H1 (cell line): ENCODE results near the gene NLRP6. TPM values are rescaled to one million over a fixed set of nuclear protein-coding genes. Genes with fewer than 3 reads are reported as not detected.

ENCODE experiments used
- CTCF ChIA-PET: fragments of 300-600 bp; sonication (Branson Sonifier 250); formaldehyde crosslinking; loops from one replicate; lab custom pipeline; 2021; ENCODE audit not compliant: partially characterized antibody; lab: Charles Lee
- POLR2A ChIA-PET: fragments of 300-600 bp; sonication (Branson Sonifier 250); formaldehyde crosslinking; loops from one replicate; lab custom pipeline; 2021; ENCODE audit warnings: inconsistent platforms; ENCODE audit not compliant: partially characterized antibody; lab: Charles Lee
- DNase-seq, 2 experiments: peaks; one replicate each; pipeline versions ENCODE4 v3.0.0 to v3.0.0-alpha.2; 2010 to 2022; ENCODE audit warnings: low spot score in 2 of 2, low read depth in 1 of 2, mixed read lengths in 1 of 2
- FAIRE-seq: peaks from 2 replicates; lab custom pipeline; 2011; peaks lifted over from hg19 to GRCh38; lab: Jason Lieb, UNC
- H2AFZ ChIP-seq: 2 replicates; pipeline ENCODE4 v1.8.1; 2012; ENCODE audit warnings: low read length, inconsistent platforms
- H2AK5ac ChIP-seq: 2 replicates; pipeline ENCODE4 v1.6.1; 2013; ENCODE audit warnings: low read depth, low read length
- H2BK120ac ChIP-seq: replicated peaks from 2 replicates; pipeline ENCODE3; 2013; ENCODE audit warnings: low read depth, low read length, inconsistent platforms
- H2BK12ac ChIP-seq: 2 replicates; pipeline ENCODE4 v1.6.1; 2013; ENCODE audit warnings: low read depth, low read length
- H2BK15ac ChIP-seq: 2 replicates; pipeline ENCODE4 v1.6.1; 2013; ENCODE audit warnings: low read length
- H2BK20ac ChIP-seq: 2 replicates; pipeline ENCODE4 v1.6.1; 2013; ENCODE audit warnings: low read length
- H2BK5ac ChIP-seq: 2 replicates; pipeline ENCODE4 v1.6.1; 2013; ENCODE audit warnings: low read depth, low read length
- H3K14ac ChIP-seq: 2 replicates; pipeline ENCODE4 v1.6.1; 2013; ENCODE audit warnings: inconsistent platforms; ENCODE audit not compliant: insufficient read length
- H3K18ac ChIP-seq: 2 replicates; pipeline ENCODE4 v1.6.1; 2013; ENCODE audit warnings: low read length; ENCODE audit errors: extremely low read depth
- H3K23ac ChIP-seq: 2 replicates; pipeline ENCODE4 v1.6.1; 2013; ENCODE audit warnings: inconsistent platforms; ENCODE audit not compliant: insufficient read length
- H3K23me2 ChIP-seq: 2 replicates; pipeline ENCODE4 v1.6.1; 2013; ENCODE audit warnings: low read depth, low read length
- H3K27ac ChIP-seq: 2 replicates; pipeline ENCODE4 v1.6.1; 2011; ENCODE audit warnings: low read depth, low read length, inconsistent platforms
- H3K27me3 ChIP-seq, 4 experiments: replicated peaks in 1 of 4; 1 replicate in 1 of 4; 2 replicates in 3 of 4; pipeline versions ENCODE4 v1.6.1 to v1.8.1; 2011 to 2013; ENCODE audit warnings: low read length in 3 of 4, mild to moderate bottlenecking in 3 of 4, inconsistent platforms in 2 of 4, mixed read lengths in 2 of 4, moderate library complexity in 1 of 4; ENCODE audit not compliant: control insufficient read depth in 3 of 4, insufficient read depth in 3 of 4; ENCODE audit errors: extremely low read depth in 1 of 4
- H3K36me3 ChIP-seq, 4 experiments: 2 replicates each; pipeline versions ENCODE4 v1.6.1 to v1.8.1; 2011 to 2013; ENCODE audit warnings: mild to moderate bottlenecking in 4 of 4, low read length in 3 of 4, moderate library complexity in 2 of 4, control low read depth in 1 of 4, inconsistent platforms in 1 of 4; ENCODE audit not compliant: insufficient read depth in 4 of 4, control insufficient read depth in 2 of 4
- H3K4ac ChIP-seq: replicated peaks from 2 replicates; pipeline ENCODE3; 2013; ENCODE audit warnings: low read length, low read depth, mixed read lengths, inconsistent platforms; ENCODE audit not compliant: insufficient read length
- H3K4me1 ChIP-seq, 4 experiments: replicated peaks in 1 of 4; 1 replicate in 1 of 4; 2 replicates in 3 of 4; pipeline versions ENCODE4 v1.6.1 to v1.8.1; 2011 to 2013; ENCODE audit warnings: low read length in 3 of 4, inconsistent platforms in 2 of 4, mixed read lengths in 1 of 4; ENCODE audit not compliant: insufficient read depth in 4 of 4, control insufficient read depth in 3 of 4
- H3K4me2 ChIP-seq, 2 experiments: 2 replicates each; pipeline versions ENCODE4 v1.6.1 to v1.8.1; 2011 to 2013; ENCODE audit warnings: low read depth in 2 of 2, low read length in 2 of 2, control low read depth in 1 of 2, inconsistent platforms in 1 of 2, mild to moderate bottlenecking in 1 of 2; ENCODE audit not compliant: insufficient read depth in 1 of 2
- H3K4me3 ChIP-seq, 4 experiments: fragments of 200-600, 300-600 bp in 1 of 4; sonication (generic), shearing (Covaris generic), sonication (Bioruptor Twin) in 1 of 4; 2 replicates each; pipeline versions ENCODE4 v1.5.1 to v1.8.1; 2011 to 2016; ENCODE audit warnings: low read length in 4 of 4, low read depth in 3 of 4, control low read depth in 2 of 4, inconsistent platforms in 2 of 4, mild to moderate bottlenecking in 2 of 4, mixed read lengths in 1 of 4, moderate library complexity in 1 of 4; ENCODE audit not compliant: insufficient read depth in 2 of 4; ENCODE audit errors: extremely low read depth in 1 of 4
- H3K56ac ChIP-seq: replicated peaks from 2 replicates; pipeline ENCODE3; 2013; ENCODE audit warnings: low read depth, mild to moderate bottlenecking, mixed read lengths, low read length, inconsistent platforms; ENCODE audit not compliant: insufficient read length
- H3K79me1 ChIP-seq: 2 replicates; pipeline ENCODE4 v1.6.1; 2013; ENCODE audit warnings: low read depth, low read length, control low read depth
- H3K79me2 ChIP-seq, 2 experiments: 2 replicates each; pipeline versions ENCODE4 v1.6.1 to v1.8.1; 2012 to 2013; ENCODE audit warnings: low read length in 2 of 2, mild to moderate bottlenecking in 2 of 2, inconsistent platforms in 1 of 2; ENCODE audit not compliant: insufficient read depth in 2 of 2, control insufficient read depth in 1 of 2
- H3K9ac ChIP-seq, 4 experiments: replicated peaks in 1 of 4; 1 replicate in 1 of 4; 2 replicates in 3 of 4; pipeline versions ENCODE4 v1.6.1 to v1.8.1; 2011 to 2013; ENCODE audit warnings: low read depth in 3 of 4, low read length in 3 of 4, control low read depth in 2 of 4, mild to moderate bottlenecking in 2 of 4, moderate library complexity in 2 of 4, inconsistent platforms in 1 of 4; ENCODE audit errors: extremely low read depth in 1 of 4
- H3K9me3 ChIP-seq, 2 experiments: 2 replicates each; pipeline versions ENCODE4 v1.6.1 to v1.8.1; 2012 to 2013; ENCODE audit warnings: mild to moderate bottlenecking in 2 of 2, moderate library complexity in 2 of 2, control low read depth in 1 of 2, inconsistent platforms in 1 of 2, low read depth in 1 of 2, low read length in 1 of 2, mixed read lengths in 1 of 2; ENCODE audit not compliant: insufficient read depth in 2 of 2
- H4K20me1 ChIP-seq, 2 experiments: replicated peaks in 1 of 2; 2 replicates each; pipeline versions ENCODE3 to v1.8.1; 2011 to 2013; ENCODE audit warnings: inconsistent platforms in 2 of 2, low read length in 2 of 2, mild to moderate bottlenecking in 1 of 2; ENCODE audit not compliant: insufficient read depth in 2 of 2, control insufficient read depth in 1 of 2
- H4K5ac ChIP-seq: 2 replicates; pipeline ENCODE4 v1.6.1; 2013; ENCODE audit warnings: low read length, low read depth, mixed read lengths, inconsistent platforms; ENCODE audit not compliant: insufficient read length
- H4K8ac ChIP-seq: 2 replicates; pipeline ENCODE4 v1.8.0; 2013; ENCODE audit warnings: mild to moderate bottlenecking, moderate library complexity, low read length, inconsistent platforms; ENCODE audit not compliant: insufficient read depth; ENCODE audit errors: extremely low read depth
- H4K91ac ChIP-seq: replicated peaks from 2 replicates; pipeline ENCODE3; 2013; ENCODE audit warnings: low read length, mixed read lengths, inconsistent platforms; ENCODE audit not compliant: insufficient read length
- CBX8 ChIP-seq: fragments of 300-800, 300-1000 bp; sonication (generic); IDR thresholded peaks from 2 replicates; pipeline ENCODE4 v1.7.1; 2016; ENCODE audit warnings: low read depth, low read length, borderline replicate concordance
- EZH2 ChIP-seq: fragments of 200-600 bp; sonication (generic); IDR thresholded peaks from 2 replicates; pipeline ENCODE4 v1.7.1; 2012; ENCODE audit warnings: low read depth, mild to moderate bottlenecking, moderate library complexity, low read length, inconsistent platforms; ENCODE audit not compliant: severe bottlenecking
- JUN ChIP-seq: IDR thresholded peaks from 2 replicates; pipeline ENCODE4 v1.6.1; 2011; ENCODE audit warnings: low read depth, mild to moderate bottlenecking, improper control_type of control experiment, low read length
- RNF2 ChIP-seq: fragments of 200-900, 300-1000 bp; sonication (generic); IDR thresholded peaks from 2 replicates; pipeline ENCODE4 v1.7.1; 2016; ENCODE audit warnings: borderline replicate concordance, low read depth, mild to moderate bottlenecking, antibody characterized with exemption, low read length; ENCODE audit not compliant: poor library complexity, severe bottlenecking; ENCODE audit errors: missing control alignments
- SP4 ChIP-seq: IDR thresholded peaks from 2 replicates; pipeline ENCODE4 v1.6.1; 2012; ENCODE audit warnings: low read length, inconsistent platforms
- SRF ChIP-seq: IDR thresholded peaks from 2 replicates; pipeline ENCODE4 v1.6.1; 2011; ENCODE audit warnings: mild to moderate bottlenecking, low read depth, low read length, moderate library complexity
- SUZ12 ChIP-seq: fragments of 200-600 bp; sonication (generic); IDR thresholded peaks from 2 replicates; pipeline ENCODE4 v1.6.1; 2012; ENCODE audit warnings: mild to moderate bottlenecking, inconsistent platforms, low read length, moderate library complexity, mixed read lengths
- TBP ChIP-seq: IDR thresholded peaks from 2 replicates; pipeline ENCODE4 v1.6.1; 2011; ENCODE audit warnings: low read depth, low read length, improper control_type of control experiment
- TCF12 ChIP-seq: IDR thresholded peaks from 2 replicates; pipeline ENCODE4 v1.6.1; 2011; ENCODE audit warnings: low read depth, mild to moderate bottlenecking, low read length
- TEAD4 ChIP-seq: IDR thresholded peaks from 2 replicates; pipeline ENCODE4 v1.6.1; 2012; ENCODE audit warnings: low read depth, low read length, inconsistent platforms, mixed read lengths
- WGBS, 2 experiments: shearing (Covaris generic) in 1 of 2; methylation state at CpG; one replicate each; pipeline versions ENCODE4 v1.1.6 to v1.1.7; 2013 to 2015; ENCODE audit warnings: low lambda C conversion rate in 2 of 2, mixed read lengths in 2 of 2, inconsistent platforms in 1 of 2, low coverage in 1 of 2, missing lambda C conversion rate in 1 of 2; ENCODE audit not compliant: insufficient replicate concordance in 2 of 2, insufficient coverage in 1 of 2, insufficient read length in 1 of 2; ENCODE audit errors: extremely low coverage in 1 of 2, missing lambda C conversion rate in 1 of 2; 5-methylcytosine and 5-hydroxymethylcytosine counted together
- polyA plus RNA-seq, 7 experiments: library from polyadenylated mRNA; depleted of rRNA in 3 of 7; stranded (reverse) in 5 of 7; unstranded in 2 of 7; fragments of >200 nt in 5 of 7; fragments of 200-250 nt in 2 of 7; gene quantifications; 1 replicate in 5 of 7; 2 replicates in 1 of 7; 4 replicates in 1 of 7; pipeline versions ENCODE4 v1.2.1 to v1.2.3, GENCODE V29; 2011 to 2013; ENCODE audit warnings: missing spikeins in 2 of 7, mixed read lengths in 2 of 7
- total RNA-seq: library from RNA; stranded (reverse); fragmentation: NEBNext Ultra II Directional; extraction: Animal tissue kit (Norgen Biotek cat#: 25700); gene quantifications from 2 replicates; pipeline ENCODE4 v1.2.1, GENCODE V29; 2021
- TF ChIP-seq, protein P1 (sequence below): IDR thresholded peaks from 2 replicates; pipeline ENCODE4 v1.6.1; 2012; ENCODE audit warnings: inconsistent platforms

Gene NLRP6
- total and polyA plus RNA-seq, 2 of the 8 experiments (the other 6 are each of a cell fraction or from before 2014, with no cell fraction given), result not detected

DNA sequence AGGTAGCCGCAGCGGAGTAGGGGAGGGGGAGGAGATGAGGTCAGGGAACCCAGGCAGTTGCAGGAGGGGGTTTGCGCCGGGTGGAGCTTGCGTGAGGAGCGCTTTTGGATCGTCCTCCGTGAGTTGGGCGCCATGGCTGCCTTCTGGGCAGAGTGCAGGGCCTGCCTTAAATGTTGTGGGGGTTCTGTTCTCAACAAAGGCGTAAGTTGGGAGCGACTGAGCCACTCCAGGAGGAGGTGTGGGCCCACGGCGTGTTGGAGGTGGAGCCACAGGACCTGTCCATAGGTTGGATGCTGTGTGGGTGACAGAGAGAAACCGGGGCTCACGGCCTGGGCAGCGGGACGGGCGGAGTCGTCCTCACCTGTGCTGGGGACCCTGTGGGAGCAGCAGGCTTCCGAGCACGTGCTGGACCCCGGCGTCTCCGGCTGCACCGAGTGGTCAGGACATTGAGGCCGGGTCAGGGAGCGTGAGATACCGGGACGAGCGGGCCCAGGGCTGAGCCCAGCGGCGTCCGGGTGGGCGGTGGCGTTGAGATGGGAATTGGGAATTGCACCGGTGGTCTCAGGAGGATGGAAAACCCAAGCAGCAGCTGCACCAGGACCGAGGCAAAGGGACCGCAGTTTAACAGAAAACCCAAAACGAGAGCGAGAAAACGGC is 9.7 kb downstream of the NLRP6 start:
- Histone ChIP-seq H2BK15ac (peak overlapping the region; percentile 92; the same call in 1 of the 2 replicates), H3K23ac (no peak overlapping the region), H2BK5ac (peak overlapping the region; percentile 66; the same call in 1 of the 2 replicates), H2BK20ac (peak overlapping the region; percentile 72; the same call in 1 of the 2 replicates), H2AK5ac (peak overlapping the region; percentile 79; the same call in 1 of the 2 replicates), H4K8ac (peak overlapping the region; percentile 1; the same call in 1 of the 2 replicates), H3K14ac (no peak overlapping the region), H3K27ac (no peak overlapping the region), H3K56ac (no peak overlapping the region), H3K4me2 (peak overlapping the region; percentile 67 to 84), H4K5ac (no peak overlapping the region), H4K20me1 (no peaks in the 10 kb centered on the region), H2AFZ (no peak overlapping the region), H3K9me3 (peaks cover 0 to 3% of the 10 kb centered on the region in 2 experiments; a peak in 1 of 4 replicates), H3K79me2 (no peaks in the 10 kb centered on the region), H2BK120ac (peak overlapping the region; percentile 61), H3K27me3 (peaks cover 5 to 16% (median 13%) of the 10 kb centered on the region in 4 experiments; a peak in 6 of 7 replicates), H3K4ac (peak overlapping the region; percentile 57), H3K23me2 (peaks cover 5% of the 10 kb centered on the region; the same call in 1 of the 2 replicates), H3K36me3 (peaks cover 0 to 12% (median under 1%) of the 10 kb centered on the region in 4 experiments; a peak in 3 of 8 replicates), H3K9ac (no peak overlapping the region; a peak in 2 of 7 replicates), H3K4me3 (peak overlapping the region; percentile 34 to 59 (median 45)), H3K4me1 (peaks cover 0 to 42% (median 32%) of the 10 kb centered on the region in 4 experiments; a peak in 6 of 7 replicates), H2BK12ac (peak overlapping the region; percentile 84; the same call in 1 of the 2 replicates), H3K18ac (peak overlapping the region; percentile 71; the same call in 1 of the 2 replicates), H4K91ac (peak overlapping the region; percentile 91), H3K79me1 (0 out of 2 replicates have a peak, but pooled peaks cover 4% of the 10 kb centered on the region)
- no peak for FAIRE-seq
- peak in 1 of 2 experiments; percentile 75 for DNase-seq
- CTCF ChIA-PET, result interaction anchor here (0.9 to 3.9 kb wide), 5 partner anchors 17 to 76 kb away, joined by 3 to 30 read pairs (median 3); no protein-coding TSS in a partner anchor
- 72% methylated on average over 21 of the region's 41 CpGs; no CpG with 5 or more reads in 1 of the 2 experiments for WGBS, 2 experiments
- POLR2A ChIA-PET, result interaction anchor here (1.0 to 7.7 kb wide), 7 partner anchors 9 to 80 kb away, joined by 3 to 51 read pairs (median 5); partner anchors contain the start of genes IFITM2 and IFITM5
- TF ChIP-seq JUN (no peak), TBP (no peak), SRF (no peak), RNF2 (peak; percentile 64), TCF12 (no peak), EZH2 (peak; percentile 57), SUZ12 (peak; percentile 44; the same call in 1 of the 2 replicates), TEAD4 (no peak), SP4 (no peak), CBX8 (no peak)
- TF ChIP-seq, protein P1, sequence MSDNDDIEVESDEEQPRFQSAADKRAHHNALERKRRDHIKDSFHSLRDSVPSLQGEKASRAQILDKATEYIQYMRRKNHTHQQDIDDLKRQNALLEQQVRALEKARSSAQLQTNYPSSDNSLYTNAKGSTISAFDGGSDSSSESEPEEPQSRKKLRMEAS, result peak; percentile 92
